Camera-type eye (tissue), 1 donor: Measurements from ENCODE around the gene COX17. TPM values are rescaled to one million over a fixed set of nuclear protein-coding genes. Genes with fewer than 3 reads are reported as not detected.

Source experiments
- total RNA-seq: library from RNA; depleted of rRNA; stranded (reverse); fragments of >200 nt; gene quantifications from one replicate; pipeline ENCODE4 v1.2.3, GENCODE V29; 2014

The COX17 gene, protein sequence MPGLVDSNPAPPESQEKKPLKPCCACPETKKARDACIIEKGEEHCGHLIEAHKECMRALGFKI
- 16.9 TPM for total RNA-seq

DNA sequence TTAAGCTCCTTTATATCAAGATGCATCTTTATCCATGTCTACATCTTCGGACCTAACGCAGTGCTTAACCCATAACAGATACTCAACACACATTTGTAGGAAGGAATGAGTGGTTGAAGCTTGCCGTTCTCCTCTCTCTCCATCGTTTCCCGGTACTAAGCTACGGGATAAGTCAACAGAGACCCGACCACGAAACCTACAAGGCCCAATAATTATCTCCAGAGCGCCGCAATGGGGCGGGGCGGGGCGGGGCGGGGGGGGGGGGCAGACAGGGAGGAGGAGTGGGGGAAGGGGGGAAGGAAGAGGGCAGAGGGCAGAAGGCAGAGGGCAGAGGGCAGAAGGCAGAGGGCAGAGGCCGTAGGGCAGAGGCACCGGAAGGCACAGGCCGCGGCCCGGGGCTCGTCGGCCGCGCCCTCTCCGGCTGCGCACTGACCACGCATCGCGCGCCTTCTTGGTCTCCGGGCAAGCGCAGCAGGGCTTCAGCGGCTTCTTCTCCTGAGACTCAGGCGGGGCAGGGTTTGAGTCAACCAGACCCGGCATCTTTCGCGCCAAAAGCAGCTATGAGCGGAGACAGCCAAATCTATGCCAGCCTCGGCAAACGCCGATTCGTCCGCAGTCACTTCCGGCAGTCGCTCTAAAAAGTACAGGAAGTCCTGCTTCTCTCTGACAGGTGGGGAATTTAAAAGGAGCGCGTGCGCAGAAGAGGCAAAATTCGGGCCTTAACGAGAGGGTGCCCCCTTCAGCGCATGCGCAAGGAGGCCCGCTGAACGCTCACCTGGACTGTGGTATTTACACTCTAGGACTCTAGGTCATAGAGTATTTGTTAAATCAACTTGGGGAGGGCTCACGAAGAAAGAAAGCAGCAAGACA, at the start of gene COX17:
Gene COX17 (minus strand): TSS at position 636 of the 870 bp plus-strand sequence. CDS start 96 bp downstream, at position 540.

DNA sequence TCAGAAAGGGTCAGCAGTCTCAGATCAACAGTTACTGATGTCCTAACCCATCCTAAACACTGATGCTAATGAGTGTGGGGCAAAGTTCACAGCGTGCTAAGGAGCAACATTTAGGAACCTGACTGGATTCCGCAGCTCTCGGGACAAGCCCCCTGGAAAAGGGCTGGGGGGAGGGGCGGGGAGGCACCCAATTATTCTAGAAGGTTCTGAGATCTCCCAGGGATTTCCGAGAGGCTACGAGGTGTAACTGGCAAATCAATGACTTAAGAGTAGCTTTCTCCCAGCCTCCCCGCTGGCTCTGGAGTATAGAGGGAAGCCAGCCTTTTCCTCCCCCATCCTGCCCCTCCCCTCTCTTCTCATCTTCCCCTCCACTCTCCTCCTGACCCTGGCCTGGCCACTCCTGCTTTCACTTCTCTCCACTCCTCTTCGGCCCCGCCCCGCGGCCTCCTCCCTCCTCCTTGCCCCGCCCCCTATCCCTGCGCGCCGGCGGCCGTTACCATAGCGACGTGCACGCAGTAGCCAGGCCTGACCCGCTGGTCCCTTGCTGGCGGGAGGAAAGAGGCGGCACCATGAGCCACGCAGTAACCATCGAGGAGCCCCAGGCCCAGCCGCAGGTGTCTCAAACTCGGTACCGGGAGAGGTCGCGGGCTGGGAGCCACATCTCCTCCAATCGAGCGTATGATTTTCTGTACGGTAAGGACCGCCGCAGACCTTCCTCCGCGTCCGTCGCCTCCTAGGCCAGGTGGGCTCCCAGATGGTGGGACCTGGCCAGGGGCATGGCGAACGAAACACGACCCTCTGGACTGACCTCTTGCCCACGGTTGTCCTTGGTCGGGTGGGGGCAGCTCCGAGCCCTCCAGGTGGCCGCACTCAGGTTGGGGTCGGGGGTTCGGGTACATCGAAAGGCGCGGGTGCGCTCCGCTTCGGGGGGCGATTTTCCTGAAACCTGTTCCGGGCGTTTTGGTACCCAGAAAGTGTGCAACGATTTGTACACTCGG, 25.6 kb upstream of the COX17 start, which contains the start of gene CFAP91:
Gene CFAP91 (plus strand): TSS at position 493 of the 998 bp plus-strand sequence. CDS start 77 bp downstream, at position 570.

DNA sequence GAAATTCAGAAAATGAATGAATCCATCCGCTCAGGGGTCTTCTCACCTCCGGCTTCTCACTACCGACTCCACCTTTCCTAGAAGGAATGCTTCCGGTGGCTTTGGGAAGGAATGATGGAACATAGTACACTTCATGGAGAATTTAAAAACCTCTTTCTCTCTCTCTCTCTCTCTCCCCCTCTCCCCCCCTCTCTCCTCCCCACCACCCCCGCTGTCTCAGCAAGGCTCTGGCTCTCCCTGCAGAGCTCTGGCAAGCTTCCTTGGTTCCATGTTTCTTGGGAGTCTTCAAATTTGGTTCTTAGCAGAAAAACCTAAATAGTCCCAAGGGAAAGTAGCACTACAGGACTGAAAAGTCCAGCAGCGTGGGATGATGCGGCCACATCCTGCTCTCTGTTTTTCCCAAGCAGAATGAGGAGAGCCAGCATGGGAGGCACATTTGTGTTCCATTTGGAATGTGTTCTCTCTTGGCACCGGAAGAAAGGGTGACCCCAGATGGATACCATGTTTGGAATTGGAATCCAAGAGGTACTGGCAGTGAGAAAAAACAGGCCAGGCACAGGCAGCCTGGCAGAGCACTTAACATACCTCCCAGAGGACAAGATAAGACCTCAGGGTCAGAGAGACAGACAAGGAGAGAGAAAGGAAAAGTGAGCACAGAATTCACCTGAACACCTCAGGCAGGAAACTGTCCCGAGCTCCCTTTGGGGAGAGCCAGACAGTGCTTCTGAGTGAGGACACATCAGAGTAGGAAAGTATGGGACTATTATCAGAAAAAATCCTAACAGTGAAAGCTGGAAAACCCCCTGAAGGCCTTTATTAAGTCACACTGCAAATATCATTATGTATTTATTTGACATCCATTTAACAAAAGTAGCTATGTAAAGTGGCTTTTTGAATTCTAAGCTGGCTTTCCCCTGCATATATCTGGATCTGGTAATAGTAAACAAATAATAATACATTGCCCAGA, 16.4 kb downstream of the COX17 start, which contains the start of gene POPDC2:
Gene POPDC2 (minus strand): TSS at position 116 of the 967 bp plus-strand sequence. CDS start 166 bp downstream, outside the sequence.

Other genes starting within 250 kb of the COX17 start
- 70.2 TPM for gene TMEM39A, start 213.8 kb downstream of the COX17 start, total RNA-seq
- 21.7 TPM for gene POGLUT1, start 208.4 kb downstream of the COX17 start, total RNA-seq
- gene TIMMDC1, start 178.9 kb downstream of the COX17 start, total RNA-seq: 35.7 TPM
- gene CD80, start 117.8 kb downstream of the COX17 start, total RNA-seq: 0.77 TPM
- 3.4 TPM for gene ADPRH, start 97.9 kb downstream of the COX17 start, total RNA-seq
- gene PLA1A, start 79.5 kb downstream of the COX17 start, total RNA-seq: 1.3 TPM
- gene POPDC2, start 16.8 kb downstream of the COX17 start, total RNA-seq: 2.4 TPM
- gene CFAP91, start 25.6 kb upstream of the COX17 start, total RNA-seq: 7.3 TPM
- gene NR1I2, start 104.7 kb upstream of the COX17 start, total RNA-seq: 0.38 TPM